ENCODE results near the gene PRR3.

DNA sequence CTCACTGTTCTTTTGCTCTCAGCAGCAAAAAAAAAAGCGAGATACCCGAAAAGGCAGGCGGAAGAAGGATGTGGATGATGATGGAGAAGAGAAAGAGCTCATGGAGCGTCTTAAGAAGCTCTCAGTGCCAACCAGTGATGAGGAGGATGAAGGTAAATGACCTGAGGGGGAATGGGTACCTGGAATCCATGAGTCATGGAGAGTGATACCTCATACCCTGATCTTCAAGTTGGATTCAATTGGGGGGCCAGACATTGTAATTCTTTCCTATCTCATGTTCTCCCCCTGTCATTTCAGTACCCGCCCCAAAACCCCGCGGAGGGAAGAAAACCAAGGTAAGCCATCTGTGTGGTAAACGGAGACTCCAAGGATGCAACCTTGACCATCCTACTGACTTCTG lies 21.0 kb downstream of the PRR3 start:
- TF ChIP-seq ZBTB11 (CRISPR knock-in tag; IDR thresholded peaks at IDR 0.05): no peak
- no peak for TF ChIP-seq CTCF (IDR thresholded peaks at IDR 0.05 in 2 of 3, conservative IDR thresholded peaks at IDR 0.05 in 1 of 3; ENCODE audit: insufficient read depth in 2 of 3, low read depth in 1 of 3, low read length in 3 of 3)
- TF ChIP-seq RFX5 (IDR thresholded peaks at IDR 0.05; ENCODE audit: low read depth, low read length): no peak
- TF ChIP-seq, protein P1, sequence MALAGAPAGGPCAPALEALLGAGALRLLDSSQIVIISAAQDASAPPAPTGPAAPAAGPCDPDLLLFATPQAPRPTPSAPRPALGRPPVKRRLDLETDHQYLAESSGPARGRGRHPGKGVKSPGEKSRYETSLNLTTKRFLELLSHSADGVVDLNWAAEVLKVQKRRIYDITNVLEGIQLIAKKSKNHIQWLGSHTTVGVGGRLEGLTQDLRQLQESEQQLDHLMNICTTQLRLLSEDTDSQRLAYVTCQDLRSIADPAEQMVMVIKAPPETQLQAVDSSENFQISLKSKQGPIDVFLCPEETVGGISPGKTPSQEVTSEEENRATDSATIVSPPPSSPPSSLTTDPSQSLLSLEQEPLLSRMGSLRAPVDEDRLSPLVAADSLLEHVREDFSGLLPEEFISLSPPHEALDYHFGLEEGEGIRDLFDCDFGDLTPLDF (CRISPR knock-in tag; IDR thresholded peaks at IDR 0.05): no peak
- no peak for TF ChIP-seq MAFG (tag; conservative IDR thresholded peaks at IDR 0.05)
- no peak for TF ChIP-seq ZFP1 (CRISPR knock-in tag; IDR thresholded peaks at IDR 0.05)
- no peak for TF ChIP-seq ZEB2 (IDR thresholded peaks at IDR 0.05)
